Peyer's patch (tissue), 4 donors: ENCODE results near the gene PCDHB3.

Source experiments
- CTCF ChIP-seq, 6 experiments: fragments of 450-650 bp in 4 of 6; fragments of 200-600 bp in 2 of 6; sonication (generic) in 1 of 6; IDR thresholded peaks; one replicate each; pipeline ENCODE4 v1.5.1; 2017 to 2019; ENCODE audit warnings: antibody characterized with exemption in 6 of 6, mild to moderate bottlenecking in 3 of 6, moderate library complexity in 1 of 6
- POLR2A ChIP-seq, 2 donors: fragments of 450-650 bp; IDR thresholded peaks; one replicate each; pipeline ENCODE4 v1.5.1; 2017; ENCODE audit warnings: antibody characterized with exemption in 2 of 2, mild to moderate bottlenecking in 2 of 2, moderate library complexity in 2 of 2

GRCh38 chr5:141082228-141082627, 18.0 kb upstream of the PCDHB3 start:
- TF ChIP-seq CTCF (IDR thresholded peaks at IDR 0.05) (no peak), POLR2A (IDR thresholded peaks at IDR 0.05) (no peak)
